Measurements from ENCODE around the gene MEG3.

MEG3 gene

DNA sequence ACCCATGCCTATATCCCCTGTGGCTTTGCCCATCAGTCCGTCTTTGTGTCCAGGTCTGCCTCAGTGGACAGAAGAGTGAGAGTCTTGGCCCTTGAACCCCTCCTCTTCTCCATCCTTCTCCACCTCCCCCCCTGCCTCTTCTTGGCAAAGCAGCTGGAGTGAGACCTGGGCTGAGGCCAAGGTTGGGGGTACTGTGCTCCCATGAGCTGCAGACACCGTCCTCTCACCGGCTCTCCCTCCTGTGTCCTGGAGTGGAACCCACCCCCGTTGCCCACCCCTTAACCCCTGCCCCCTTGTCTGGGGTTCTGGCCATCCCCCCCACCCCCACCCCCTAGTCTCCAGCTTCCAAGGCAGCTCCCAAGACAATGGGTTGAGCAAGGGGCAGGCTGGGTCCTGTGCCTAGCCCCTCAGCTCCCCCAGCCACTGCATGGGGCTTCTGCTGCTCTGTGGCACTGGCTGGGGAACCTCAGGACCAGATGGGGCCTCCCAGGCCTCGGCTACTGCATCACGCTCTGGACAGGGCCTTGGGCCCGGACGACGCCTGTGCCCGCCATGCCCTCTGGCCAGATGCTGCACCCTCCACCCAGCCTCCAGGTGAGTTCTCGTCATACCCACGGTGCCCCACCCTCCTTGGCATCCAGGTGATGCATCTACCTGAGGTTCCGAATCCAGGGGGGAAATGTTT, 41.9 kb downstream of the MEG3 start:
- no peak for DNase-seq

GRCh38 chr14:100868621-100869370, 42.9 kb downstream of the MEG3 start:
- no peak for DNase-seq

DNA sequence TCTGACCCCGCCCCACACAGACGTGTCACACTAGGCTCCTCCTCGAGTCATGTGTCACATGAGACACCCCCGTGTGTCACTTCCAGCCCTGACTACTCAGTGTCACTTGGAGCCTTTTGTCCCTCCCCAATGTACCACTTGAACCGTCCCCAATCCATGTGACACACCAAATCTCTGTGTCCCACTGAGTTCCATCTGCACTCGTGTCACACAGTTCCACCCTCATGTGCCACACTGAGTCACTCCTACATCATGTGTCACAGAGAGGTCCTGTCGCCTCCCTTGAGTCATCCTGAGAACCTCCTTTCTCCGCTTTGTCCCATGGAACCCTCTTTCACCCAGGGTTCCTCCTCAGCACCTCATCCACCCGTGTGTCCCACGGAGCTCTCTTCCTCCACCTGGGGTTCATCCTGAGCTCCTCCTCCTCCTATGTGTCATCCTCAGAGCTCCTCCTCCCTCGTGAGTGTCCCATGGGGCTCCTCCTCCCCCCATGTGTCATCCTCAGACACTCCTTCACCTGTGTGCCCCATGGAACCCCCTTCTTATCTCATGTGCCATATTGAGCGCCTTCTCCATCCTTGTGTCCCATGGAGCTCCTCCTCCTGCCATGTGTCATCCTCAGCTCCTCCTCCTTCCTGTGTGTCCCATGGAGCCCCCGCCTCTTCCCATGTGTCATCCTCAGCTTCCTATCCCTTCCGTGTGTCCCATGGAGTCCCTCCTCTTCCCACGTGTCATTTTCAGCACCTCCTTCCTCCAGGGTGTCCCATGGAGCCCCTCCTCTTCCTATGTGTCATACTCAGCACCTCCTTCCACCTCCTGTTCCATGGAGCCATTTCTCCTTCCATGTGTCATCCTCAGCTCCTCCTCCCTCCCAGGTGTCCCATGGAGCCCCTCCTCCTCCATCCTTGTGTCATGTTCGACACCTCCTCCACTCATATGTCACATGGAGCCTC, 45.6 kb downstream of the MEG3 start:
- DNase-seq: no peak

- DNase-seq: no peak
These were observed 46.6 kb downstream of the MEG3 start for GRCh38 chr14:100872259-100873095.

- no peak for DNase-seq
These were observed 47.2 kb downstream of the MEG3 start for GRCh38 chr14:100873096-100873482.

- DNase-seq: no peak
These were observed 48.1 kb downstream of the MEG3 start for GRCh38 chr14:100874051-100874410.

DNA sequence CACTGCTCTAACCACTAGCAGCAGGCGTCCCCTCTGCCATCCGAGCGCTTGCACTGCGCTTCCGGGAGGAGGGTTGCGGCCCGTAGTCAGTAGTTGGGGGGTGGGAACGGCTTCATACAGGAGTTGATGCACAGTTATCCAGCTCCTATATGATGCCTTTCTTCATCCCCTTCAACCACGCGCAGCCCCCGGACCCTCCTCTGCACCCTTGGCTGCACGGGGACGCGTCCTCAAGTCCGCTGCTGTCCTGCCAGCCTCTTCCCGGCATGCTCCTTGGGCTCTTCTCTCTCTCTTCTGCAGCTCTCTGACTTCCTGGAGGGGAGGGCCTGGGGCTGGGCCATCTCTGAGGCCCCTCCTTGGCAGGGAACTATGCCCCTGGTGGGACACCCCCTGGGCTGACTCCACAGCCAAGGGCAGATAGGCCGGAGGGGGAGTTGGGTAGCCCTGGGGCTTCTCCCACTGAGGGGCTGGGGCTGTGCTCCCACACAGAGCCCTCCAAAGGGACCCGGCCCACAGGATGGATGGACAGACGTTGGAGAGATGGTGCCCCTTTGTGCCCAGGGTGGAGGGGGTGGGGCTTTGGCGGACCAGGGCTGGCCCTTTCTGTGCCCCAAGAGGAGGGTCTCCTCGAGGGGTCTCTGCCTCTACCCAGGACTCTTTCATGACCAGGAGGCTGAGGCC, 48.6 kb downstream of the MEG3 start:
- no peak for DNase-seq

- no peak for DNase-seq
These were observed 49.2 kb downstream of the MEG3 start for GRCh38 chr14:100875126-100875525.

GRCh38 chr14:100875861-100876590, 50.1 kb downstream of the MEG3 start:
- no peak for DNase-seq

GRCh38 chr14:100878271-100879146, 52.6 kb downstream of the MEG3 start:
- DNase-seq: no peak

DNA sequence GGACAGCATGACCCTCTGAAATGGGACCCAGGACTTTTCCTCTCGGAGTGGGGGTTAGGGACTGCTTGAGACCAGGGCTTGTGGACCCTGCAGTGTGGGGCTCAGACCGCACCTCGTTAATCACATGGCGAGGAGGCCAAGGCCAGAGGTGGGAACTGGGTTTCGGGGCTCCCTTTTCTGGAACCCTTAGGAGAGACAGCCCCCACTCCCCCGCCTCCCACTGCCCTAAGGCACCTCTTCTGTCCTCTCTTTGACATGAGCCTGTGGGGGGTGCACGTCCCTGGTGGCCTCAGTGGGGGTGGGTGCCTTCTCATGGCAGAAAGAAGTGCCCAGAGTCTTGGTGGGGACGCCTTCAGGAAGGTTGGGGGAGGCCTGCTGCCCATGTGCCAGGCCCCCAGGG, 53.3 kb downstream of the MEG3 start:
- no peak for DNase-seq

DNA sequence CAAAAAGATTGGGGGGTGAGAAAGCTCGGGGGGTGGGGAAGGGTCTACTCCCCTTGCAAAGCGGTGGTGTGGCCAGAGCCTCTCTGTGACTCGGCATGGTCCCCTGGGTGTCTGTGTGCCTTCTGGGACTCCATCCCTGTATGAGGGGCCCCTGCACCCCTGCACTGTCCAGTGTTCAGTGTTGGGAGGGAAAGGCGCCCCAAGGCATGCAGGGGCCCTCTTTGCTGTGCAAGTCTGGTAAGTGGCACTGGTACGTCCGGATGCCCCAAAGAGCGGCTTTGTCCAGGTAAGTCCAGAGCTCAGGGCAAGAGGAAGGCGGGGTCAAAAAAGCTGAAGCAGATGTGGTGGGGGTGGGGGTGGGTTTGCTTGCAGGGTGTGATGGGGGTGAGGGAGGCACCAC, 53.9 kb downstream of the MEG3 start:
- no peak for DNase-seq

GRCh38 chr14:100880271-100881101, 54.6 kb downstream of the MEG3 start:
- no peak for DNase-seq

DNA sequence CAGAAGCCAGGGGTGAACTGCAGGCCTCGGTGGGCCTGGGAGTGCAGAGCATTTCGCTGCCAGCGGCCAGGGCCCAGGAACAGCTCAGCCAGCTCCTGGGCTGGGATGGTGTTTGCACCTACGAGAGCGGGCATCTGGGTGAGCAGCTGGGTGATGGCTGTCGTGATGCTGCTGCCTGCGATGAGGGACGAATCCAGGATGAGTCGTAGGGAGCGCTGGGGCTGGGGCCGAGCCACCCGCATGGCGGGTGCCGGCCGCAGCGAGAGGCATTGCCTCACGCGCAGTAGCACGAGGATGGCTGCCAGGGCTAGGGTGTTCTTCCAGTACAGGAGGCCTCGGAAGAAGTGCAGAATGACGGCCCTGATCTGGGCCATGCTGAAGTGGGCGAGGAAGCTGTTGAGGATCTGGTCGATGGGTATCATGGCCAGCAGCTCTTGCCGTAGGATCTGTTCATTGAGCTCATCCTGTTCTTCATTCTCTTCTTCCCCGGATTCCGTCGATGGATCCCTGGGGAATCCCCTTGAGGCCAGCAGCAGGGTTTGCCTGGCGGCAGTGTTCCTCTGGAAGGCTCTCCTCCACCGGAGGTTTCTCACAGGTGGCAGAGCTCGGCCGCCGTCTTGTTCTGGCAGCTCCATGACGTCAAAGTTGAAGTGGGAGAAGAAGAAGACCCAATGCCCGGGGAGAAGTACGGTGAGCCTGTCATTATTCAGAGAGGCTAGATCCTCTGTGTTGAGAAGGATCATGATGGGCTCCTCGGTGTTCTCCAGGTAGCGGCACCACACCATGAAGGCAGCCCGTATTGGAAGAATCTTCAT, 55.5 kb downstream of the MEG3 start:
- DNase-seq: no peak

DNA sequence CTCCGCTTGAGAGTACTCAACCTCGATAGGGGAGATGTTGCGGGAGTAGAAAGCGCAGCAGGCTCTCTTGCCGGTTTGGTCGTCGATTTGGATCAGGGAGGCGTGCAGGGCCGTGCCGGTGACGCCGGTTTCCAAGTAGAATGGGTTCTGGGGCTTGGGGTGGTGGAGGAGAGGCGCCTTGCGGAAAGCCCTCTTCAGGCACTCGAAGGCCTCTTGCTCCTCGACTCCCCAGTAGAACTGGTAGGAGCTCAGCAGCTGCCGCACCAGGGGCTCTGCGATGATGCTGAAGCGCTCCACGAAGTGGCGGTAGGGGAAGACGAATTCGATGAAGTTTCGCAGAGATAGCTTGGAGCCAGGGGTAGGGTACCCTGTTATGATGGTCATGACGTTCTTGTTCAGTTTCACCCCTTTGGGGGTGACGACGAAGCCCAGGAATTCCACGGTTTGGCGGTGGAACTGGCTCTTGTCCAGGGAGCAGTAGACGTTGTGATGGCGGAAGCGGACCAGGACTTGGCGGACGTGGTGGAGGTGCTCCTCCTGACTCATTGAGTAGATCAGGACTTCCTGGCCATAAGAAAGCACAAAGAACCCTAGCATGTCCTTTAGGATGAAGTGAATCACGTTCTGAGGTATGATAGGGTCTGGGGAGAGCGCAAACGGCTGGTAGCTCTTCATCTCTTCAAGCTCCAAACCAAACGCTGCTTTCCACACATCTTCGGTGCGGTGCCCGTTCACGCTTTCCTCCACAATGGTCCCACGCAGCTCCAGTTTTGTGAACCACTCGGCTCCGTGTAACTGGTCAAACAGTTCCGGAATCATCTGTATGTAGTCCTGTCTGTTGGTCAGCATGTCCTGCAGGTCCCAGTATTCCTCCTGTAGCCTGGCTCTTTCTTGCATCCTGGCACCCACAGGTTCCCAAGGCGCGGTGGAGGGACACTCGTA, 56.4 kb downstream of the MEG3 start:
- no peak for DNase-seq

DNA sequence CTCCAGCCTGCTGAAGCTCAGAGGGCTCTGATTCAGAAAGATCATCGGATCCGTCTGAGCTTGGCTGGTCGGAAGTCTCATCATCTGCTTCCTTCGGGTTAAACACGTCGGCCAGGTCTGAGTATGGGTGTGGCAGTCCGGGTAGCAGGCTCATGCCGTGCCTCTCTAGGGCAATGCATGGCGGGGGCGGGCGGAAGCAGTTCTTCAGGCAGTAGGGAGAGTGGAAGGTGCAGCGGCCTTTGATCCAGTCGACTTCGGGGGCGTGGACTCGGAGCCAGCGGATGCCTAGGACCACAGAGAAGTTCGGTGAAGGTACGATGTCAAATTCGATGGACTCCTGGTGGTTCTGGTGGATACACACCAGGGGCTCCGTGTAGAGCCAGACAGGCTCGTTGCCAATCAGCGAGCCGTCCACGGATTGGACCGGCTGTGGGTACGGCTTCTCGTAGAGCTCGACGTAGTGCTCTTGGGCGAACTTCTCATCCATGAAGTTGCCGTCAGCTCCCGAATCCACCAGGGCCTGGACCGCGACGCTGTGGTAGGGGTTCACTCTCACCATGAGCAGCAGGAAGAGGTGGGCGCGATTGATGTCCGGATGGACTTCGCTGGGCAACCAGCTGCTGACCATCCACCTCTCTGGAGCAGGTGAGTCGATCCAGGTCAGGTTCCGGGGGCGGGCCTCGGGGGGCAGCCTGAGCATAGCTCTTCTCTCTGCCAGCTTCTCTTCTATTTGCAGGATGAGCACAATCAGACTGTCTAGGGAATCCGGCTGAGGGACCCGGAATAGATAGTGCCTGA, 57.3 kb downstream of the MEG3 start:
- DNase-seq: no peak

DNA sequence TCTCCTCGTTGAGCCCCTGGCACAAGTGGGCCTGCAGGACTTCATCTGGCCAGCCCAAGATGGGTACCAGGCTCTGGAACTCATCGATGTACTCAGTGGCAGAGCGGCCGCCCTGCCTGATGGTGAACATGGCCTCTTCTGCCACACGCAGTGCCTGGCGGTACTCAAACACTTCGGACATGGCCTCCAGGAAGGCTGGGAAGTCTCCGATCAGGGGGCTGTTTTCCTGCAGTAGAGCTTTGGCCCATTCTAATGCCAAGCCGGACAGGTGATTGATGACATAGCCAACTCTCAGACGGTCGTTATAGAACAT, 57.8 kb downstream of the MEG3 start:
- DNase-seq: no peak
